Osteocyte (in vitro differentiated cells): ENCODE results near the gene CHAC1. TPM values are rescaled to one million over a fixed set of nuclear protein-coding genes. Genes with fewer than 3 reads are reported as not detected.

Source experiments
- DNase-seq: peaks from one replicate; pipeline ENCODE4 v3.0.0; 2021; ENCODE audit warnings: mixed read lengths; ENCODE audit not compliant: unreplicated experiment; ENCODE audit errors: extremely low spot score
- H3K27ac Mint-ChIP-seq: one replicate; pipeline ENCODE4 v1.8.0; 2021; ENCODE audit warnings: mild to moderate bottlenecking, mixed read lengths; ENCODE audit not compliant: unreplicated experiment
- H3K27me3 Mint-ChIP-seq: one replicate; pipeline ENCODE4 v1.8.0; 2021; ENCODE audit warnings: mixed read lengths; ENCODE audit not compliant: unreplicated experiment
- H3K36me3 Mint-ChIP-seq: one replicate; pipeline ENCODE4 v1.8.0; 2021; ENCODE audit warnings: mixed read lengths; ENCODE audit not compliant: unreplicated experiment
- H3K4me1 Mint-ChIP-seq: one replicate; pipeline ENCODE4 v1.8.0; 2021; ENCODE audit warnings: mixed read lengths; ENCODE audit not compliant: unreplicated experiment
- H3K4me3 Mint-ChIP-seq: one replicate; pipeline ENCODE4 v1.8.0; 2021; ENCODE audit warnings: mild to moderate bottlenecking, moderate library complexity, mixed read lengths; ENCODE audit not compliant: unreplicated experiment
- H3K9me3 Mint-ChIP-seq: one replicate; pipeline ENCODE4 v1.8.0; 2021; ENCODE audit warnings: mixed read lengths; ENCODE audit not compliant: unreplicated experiment
- long read RNA-seq: library from polyadenylated mRNA; unstranded; transcript quantifications from one replicate; pipeline ENCODE4 v2.0.0, GENCODE V29; 2021
- total RNA-seq: library from RNA; stranded (reverse); gene quantifications from 2 replicates; pipeline ENCODE4 v1.2.1, GENCODE V29; 2021
- TF ChIP-seq, protein P1 (sequence below): fragments of 200-600 bp; sonication (generic); IDR thresholded peaks from 2 replicates; pipeline ENCODE4 v1.5.0; 2021; ENCODE audit warnings: antibody characterized with exemption, mild to moderate bottlenecking, moderate library complexity

CHAC1 gene, protein sequence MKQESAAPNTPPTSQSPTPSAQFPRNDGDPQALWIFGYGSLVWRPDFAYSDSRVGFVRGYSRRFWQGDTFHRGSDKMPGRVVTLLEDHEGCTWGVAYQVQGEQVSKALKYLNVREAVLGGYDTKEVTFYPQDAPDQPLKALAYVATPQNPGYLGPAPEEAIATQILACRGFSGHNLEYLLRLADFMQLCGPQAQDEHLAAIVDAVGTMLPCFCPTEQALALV
- 33.3 and 39.3 TPM in 2 replicates for total RNA-seq
- long read RNA-seq, transcript CHAC1-202 (3 exons, 1,849 nt) = major isoform, 15 of 15 reads
- long read RNA-seq, partial matches to known transcripts = 0 of 15 reads
- long read RNA-seq, other reads (novel, unspliced or antisense) = 0 of 15 reads

- TF ChIP-seq, protein P1, sequence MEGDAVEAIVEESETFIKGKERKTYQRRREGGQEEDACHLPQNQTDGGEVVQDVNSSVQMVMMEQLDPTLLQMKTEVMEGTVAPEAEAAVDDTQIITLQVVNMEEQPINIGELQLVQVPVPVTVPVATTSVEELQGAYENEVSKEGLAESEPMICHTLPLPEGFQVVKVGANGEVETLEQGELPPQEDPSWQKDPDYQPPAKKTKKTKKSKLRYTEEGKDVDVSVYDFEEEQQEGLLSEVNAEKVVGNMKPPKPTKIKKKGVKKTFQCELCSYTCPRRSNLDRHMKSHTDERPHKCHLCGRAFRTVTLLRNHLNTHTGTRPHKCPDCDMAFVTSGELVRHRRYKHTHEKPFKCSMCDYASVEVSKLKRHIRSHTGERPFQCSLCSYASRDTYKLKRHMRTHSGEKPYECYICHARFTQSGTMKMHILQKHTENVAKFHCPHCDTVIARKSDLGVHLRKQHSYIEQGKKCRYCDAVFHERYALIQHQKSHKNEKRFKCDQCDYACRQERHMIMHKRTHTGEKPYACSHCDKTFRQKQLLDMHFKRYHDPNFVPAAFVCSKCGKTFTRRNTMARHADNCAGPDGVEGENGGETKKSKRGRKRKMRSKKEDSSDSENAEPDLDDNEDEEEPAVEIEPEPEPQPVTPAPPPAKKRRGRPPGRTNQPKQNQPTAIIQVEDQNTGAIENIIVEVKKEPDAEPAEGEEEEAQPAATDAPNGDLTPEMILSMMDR = no peak
- H3K4me1 Mint-ChIP-seq = peaks cover 44% of the 10 kb centered on the region
- H3K4me3 Mint-ChIP-seq = peak within 1 kb of the TSS; percentile 94
- peaks cover 18% of the 10 kb centered on the region for H3K36me3 Mint-ChIP-seq
- H3K27ac Mint-ChIP-seq = peak within 1 kb of the TSS; percentile 97
- no peaks in the 10 kb centered on the region for H3K27me3 Mint-ChIP-seq
- DNase-seq = peak; percentile 99
- H3K9me3 Mint-ChIP-seq = no peaks in the 10 kb centered on the region
Measured at GRCh38 chr15:40952901-40953712, at the start of gene CHAC1. Gene CHAC1 (plus strand): TSS chr15:40953471. CDS start chr15:40953584, 113 bp downstream.

GRCh38 chr15:40904552-40905201 lies 48.6 kb upstream of the CHAC1 start:
- H3K36me3 Mint-ChIP-seq = peaks cover 14% of the 10 kb centered on the region
- peak overlapping the region; percentile 27 for H3K27ac Mint-ChIP-seq
- no peak overlapping the region for H3K4me3 Mint-ChIP-seq
- peaks cover 26% of the 10 kb centered on the region for H3K4me1 Mint-ChIP-seq
- no peaks in the 10 kb centered on the region for H3K9me3 Mint-ChIP-seq
- no peak for DNase-seq
- TF ChIP-seq, protein P1 = no peak
- H3K27me3 Mint-ChIP-seq = no peaks in the 10 kb centered on the region

DNA sequence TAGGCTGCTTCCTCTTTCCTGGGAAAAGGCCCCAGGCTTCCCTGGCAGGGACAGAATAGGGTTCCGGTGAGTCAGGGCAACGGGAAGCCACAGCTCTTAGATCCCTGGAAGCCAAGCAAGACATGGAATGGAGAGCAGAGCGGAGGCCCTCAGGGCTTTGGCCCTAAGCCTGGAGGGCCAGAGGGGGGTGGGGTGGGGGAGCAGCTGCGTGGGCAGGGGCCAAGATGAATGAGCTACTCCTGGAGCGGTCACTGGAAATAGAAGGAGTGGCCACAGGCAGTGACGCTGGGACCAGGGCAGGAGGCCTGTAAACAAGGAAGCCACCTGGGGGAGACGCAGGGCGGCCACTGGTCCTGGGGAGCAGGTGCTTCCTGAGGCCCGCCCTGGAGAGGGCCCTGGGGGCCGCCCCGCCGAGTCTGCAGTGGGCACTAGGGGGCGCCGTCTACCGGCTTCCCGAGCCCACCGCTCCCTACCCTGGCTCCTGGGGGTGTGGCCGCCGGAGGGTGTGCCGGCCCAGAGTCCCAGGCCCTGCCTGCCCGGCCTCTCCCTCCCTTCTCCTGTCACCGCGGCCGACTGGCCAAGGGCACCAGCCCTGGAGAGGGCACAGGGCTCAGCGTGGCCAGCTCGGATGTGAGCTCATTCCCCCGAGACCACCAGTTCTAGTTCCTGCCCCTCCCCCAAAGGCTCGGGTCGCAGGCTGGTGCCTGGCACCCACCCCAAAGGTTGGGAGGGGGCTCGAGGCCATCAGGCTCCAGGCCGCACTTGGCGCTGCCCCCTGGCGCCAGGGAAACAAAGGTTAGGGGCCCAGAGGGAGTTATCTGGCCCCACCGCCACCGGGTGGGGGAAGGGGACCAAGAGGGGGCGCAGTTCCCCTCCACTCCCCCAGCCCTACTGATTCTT lies 46.9 kb upstream of the CHAC1 start:
- TF ChIP-seq, protein P1 = peak; percentile 90
- Mint-ChIP-seq H3K4me1 (peaks cover 31% of the 10 kb centered on the region), H3K27ac (peak overlapping the region; percentile 76), H3K36me3 (peaks cover 10% of the 10 kb centered on the region), H3K9me3 (no peaks in the 10 kb centered on the region), H3K4me3 (peak overlapping the region; percentile 18), H3K27me3 (no peaks in the 10 kb centered on the region)
- peak; percentile 94 for DNase-seq

DNA sequence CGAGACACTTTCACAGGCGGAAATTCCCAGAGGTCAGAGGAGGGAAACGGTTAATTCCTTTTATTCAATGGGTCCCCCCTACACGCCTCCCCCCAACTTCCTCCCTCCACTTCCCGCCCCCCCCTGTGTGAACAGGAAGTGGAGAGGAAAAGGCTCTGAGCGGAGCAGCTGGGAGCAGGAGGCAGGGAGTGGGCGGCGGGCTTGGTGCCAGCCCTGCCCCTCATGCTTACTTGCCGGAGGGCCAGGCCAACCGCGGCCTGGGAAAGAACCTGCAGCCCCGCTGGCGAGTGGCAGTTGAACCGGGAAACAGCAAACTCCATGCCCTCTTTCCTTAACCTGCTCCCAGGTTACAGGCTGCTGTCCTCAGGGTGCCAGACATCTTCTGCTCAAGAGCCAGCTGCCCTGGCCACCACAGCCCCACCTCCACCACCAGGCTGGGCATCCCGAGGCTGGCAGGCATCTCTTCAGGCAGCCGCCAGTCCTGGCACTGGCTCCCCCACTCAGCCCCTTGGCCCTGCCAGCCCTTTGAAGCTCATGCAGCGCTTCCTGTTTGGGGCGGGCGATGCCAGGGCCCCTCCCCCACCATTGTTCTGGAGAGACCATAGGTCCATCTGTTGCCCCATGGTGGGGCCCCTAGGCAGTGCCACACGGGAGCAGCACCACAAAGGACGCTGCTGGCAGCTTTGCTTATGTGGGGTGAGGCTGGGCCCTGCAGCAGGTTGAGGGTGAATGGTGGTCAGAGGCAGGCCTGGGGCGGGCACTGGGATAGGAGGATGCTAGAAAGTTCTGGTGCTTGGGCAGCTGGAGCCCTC lies 46.1 kb upstream of the CHAC1 start:
- H3K27me3 Mint-ChIP-seq = no peaks in the 10 kb centered on the region
- no peak for DNase-seq
- H3K4me1 Mint-ChIP-seq = peaks cover 31% of the 10 kb centered on the region
- H3K36me3 Mint-ChIP-seq = peaks cover 10% of the 10 kb centered on the region
- H3K27ac Mint-ChIP-seq = peak overlapping the region; percentile 23
- no peaks in the 10 kb centered on the region for H3K9me3 Mint-ChIP-seq
- TF ChIP-seq, protein P1 = no peak
- no peak overlapping the region for H3K4me3 Mint-ChIP-seq
